ENCODE results near the gene CCDC192. TPM values are rescaled to one million over a fixed set of nuclear protein-coding genes. Genes with fewer than 3 reads are reported as not detected.

CCDC192 gene
- total RNA-seq, 2 donors from 2014 or later = not detected

DNA sequence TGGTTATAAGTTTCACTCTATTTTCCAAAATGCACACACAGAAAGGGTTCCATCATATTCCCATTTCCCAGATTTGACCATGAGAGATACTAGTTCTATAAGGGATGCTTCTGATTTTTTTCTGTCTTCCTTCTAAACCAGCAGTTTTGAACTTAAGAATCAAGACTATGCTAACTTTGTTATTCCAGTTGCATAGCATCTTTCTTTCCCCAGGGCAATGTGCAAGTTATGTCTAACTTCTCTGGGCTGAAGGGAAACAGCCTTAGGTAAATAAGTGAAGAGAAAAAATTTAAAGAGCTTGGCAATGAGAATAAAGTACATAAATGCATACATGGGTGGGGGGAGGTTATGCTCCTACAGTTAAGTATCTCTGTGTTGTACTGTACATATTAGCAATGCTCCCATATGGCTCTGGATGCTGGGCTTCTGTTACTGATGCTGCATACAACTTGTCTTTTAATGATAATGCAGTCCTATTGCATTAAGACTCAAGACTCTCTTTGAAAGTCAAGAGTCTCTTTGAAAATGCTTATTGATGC lies 254.6 kb downstream of the CCDC192 start:
- peaks cover 0 to 11% of the 10 kb centered on the region in 2 donors for H3K36me3 Mint-ChIP-seq
- no peaks in the 10 kb centered on the region for H3K9me3 Mint-ChIP-seq
- no peak overlapping the region for H3K27ac Mint-ChIP-seq
- ATAC-seq (no peak), DNase-seq (ENCODE audit: low spot score in 2 of 2) (no peak)

DNA sequence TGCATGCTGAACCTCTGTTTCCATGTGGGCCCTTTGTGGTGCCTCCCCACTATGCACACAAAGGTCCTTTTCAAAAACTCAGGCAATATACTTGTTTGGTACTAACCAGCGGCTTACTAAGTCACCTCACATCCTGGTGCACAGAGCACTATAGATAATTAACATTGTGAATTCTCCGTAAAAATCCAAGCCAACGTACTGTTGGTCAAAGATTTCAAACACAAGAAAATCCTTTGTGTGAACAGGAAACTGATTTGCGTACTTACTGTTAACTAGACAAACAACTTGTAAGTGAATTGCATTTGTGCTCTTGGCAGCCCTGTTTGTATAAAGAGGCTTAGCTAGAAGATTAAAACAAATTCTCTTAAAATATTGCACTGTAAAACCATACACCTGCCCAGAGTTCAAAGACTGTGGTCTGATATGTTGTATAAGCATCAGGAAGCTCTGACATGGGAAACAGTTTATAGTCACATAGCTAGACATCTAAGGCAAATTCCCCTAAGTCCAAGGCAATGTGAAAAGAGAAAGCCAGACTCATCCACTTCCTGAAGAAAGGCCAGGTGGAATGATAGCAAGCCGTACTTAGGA lies 255.3 kb downstream of the CCDC192 start:
- peaks cover 0 to 11% of the 10 kb centered on the region in 2 donors for H3K36me3 Mint-ChIP-seq
- no peak for ATAC-seq

DNA sequence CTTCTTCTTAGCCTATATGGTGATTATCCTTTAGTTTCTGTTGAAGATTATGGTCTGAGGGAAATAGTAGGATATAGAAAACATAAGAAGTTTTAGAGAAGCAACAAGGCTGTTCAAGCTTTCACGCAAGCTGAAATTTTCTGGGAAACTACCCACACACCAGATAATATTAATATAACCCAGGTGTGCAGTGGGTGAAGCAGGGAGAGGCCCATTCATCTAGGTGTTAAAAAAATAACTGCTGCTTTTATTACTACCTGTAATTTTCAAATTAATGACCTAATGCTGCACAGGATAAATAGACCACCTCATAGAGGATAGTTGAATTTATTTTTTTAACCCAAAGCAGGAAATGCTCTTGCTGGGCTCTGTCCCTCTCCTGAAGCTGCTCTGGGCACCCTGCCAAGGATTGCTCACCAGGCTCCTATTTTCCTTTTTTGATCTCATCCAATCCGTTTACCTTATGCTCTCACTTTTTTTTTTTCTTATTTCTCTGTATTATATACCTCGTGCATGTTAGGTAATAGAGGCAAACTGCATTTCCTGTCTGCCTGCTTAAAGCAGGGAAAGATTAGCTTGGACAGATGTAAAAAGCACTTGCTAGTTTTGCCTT lies 256.1 kb downstream of the CCDC192 start:
- Mint-ChIP-seq H3K36me3 (peaks cover 0 to 15% of the 10 kb centered on the region in 2 donors), H3K27ac (no peak overlapping the region), H3K9me3 (no peaks in the 10 kb centered on the region)
- DNase-seq (ENCODE audit: low spot score in 2 of 2) (no peak), ATAC-seq (no peak)

More for the DNA sequence above, 255.3 kb downstream of the CCDC192 start:
- H3K9me3 Mint-ChIP-seq = no peaks in the 10 kb centered on the region
- no peak for DNase-seq (ENCODE audit: low spot score in 2 of 2)
- H3K27ac Mint-ChIP-seq = no peak overlapping the region

- DNase-seq (ENCODE audit: low spot score in 2 of 2) (no peak), ATAC-seq (no peak)
- Mint-ChIP-seq H3K27ac (no peak overlapping the region), H3K36me3 (peaks cover 0 to 15% of the 10 kb centered on the region in 2 donors), H3K9me3 (no peaks in the 10 kb centered on the region)
Observed at GRCh38 chr5:127960270-127960691, 257.1 kb downstream of the CCDC192 start.

GRCh38 chr5:127961006-127961762 lies 258.0 kb downstream of the CCDC192 start:
- DNase-seq (ENCODE audit: low spot score in 2 of 2) = no peak
- H3K36me3 Mint-ChIP-seq = peaks cover 6 to 21% of the 10 kb centered on the region in 2 donors

DNA sequence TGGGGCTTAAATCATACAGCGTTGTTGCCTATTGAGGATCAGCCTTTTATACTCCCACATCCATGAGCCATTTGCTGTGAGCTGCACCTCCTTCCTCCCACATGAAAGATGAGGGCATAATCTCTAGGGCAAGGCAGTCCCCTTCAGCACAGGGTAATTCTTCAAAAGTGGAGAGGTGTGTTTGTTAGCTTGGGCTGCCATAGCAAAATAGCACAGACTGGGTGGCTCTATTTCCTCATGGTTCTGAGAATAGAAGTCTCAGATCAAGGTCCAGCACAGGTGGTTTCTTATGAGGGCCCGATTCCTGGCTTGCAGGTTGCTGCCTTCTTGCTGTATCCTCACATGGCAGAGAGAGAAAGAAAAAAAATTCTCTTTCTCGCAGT lies 258.6 kb downstream of the CCDC192 start:
- no peak overlapping the region for H3K27ac Mint-ChIP-seq
- peaks cover 0 to 5% of the 10 kb centered on the region in 2 donors for H3K9me3 Mint-ChIP-seq
- no peak for ATAC-seq
- no peak for DNase-seq (ENCODE audit: low spot score in 2 of 2)
- H3K36me3 Mint-ChIP-seq = peaks cover 7 to 21% of the 10 kb centered on the region in 2 donors

More at GRCh38 chr5:127961006-127961762, 258.0 kb downstream of the CCDC192 start:
- Mint-ChIP-seq H3K27ac (no peak overlapping the region), H3K9me3 (peaks cover 0 to 5% of the 10 kb centered on the region in 2 donors)
- ATAC-seq = no peak

- H3K9me3 Mint-ChIP-seq = peaks cover 0 to 5% of the 10 kb centered on the region in 2 donors
- peaks cover 7 to 16% of the 10 kb centered on the region in 2 donors for H3K36me3 Mint-ChIP-seq
- DNase-seq (ENCODE audit: low spot score in 2 of 2) = no peak
- ATAC-seq = no peak
- no peak overlapping the region for H3K27ac Mint-ChIP-seq
Observed at GRCh38 chr5:127962491-127962890, 259.3 kb downstream of the CCDC192 start.

GRCh38 chr5:127963233-127963632 lies 260.0 kb downstream of the CCDC192 start:
- ATAC-seq (no peak), DNase-seq (ENCODE audit: low spot score in 2 of 2) (no peak)
- H3K27ac Mint-ChIP-seq = no peak overlapping the region
- H3K36me3 Mint-ChIP-seq = peaks cover 7 to 16% of the 10 kb centered on the region in 2 donors
- peaks cover 0 to 5% of the 10 kb centered on the region in 2 donors for H3K9me3 Mint-ChIP-seq

DNA sequence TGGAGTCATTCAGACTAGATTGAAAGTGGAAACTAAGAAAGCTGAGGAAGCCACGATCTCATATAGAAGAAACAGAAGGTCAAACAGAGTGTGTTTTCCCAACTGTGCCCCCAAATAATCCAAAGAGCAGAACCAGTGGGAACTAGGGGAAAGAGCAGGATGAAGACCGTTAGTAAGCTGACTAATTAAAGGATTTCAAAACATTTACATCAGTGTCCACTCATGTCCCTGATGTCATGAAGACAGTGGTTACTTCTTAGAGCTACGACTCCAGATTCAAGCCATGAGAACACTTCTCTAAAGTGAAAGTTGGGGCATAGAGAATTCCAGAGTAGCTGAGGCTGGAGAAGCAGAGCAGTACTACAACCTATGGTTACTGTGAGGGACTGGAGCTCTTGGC lies 260.7 kb downstream of the CCDC192 start:
- peaks cover 7 to 16% of the 10 kb centered on the region in 2 donors for H3K36me3 Mint-ChIP-seq
- DNase-seq (ENCODE audit: low spot score in 2 of 2) = no peak
- ATAC-seq = no peak

DNA sequence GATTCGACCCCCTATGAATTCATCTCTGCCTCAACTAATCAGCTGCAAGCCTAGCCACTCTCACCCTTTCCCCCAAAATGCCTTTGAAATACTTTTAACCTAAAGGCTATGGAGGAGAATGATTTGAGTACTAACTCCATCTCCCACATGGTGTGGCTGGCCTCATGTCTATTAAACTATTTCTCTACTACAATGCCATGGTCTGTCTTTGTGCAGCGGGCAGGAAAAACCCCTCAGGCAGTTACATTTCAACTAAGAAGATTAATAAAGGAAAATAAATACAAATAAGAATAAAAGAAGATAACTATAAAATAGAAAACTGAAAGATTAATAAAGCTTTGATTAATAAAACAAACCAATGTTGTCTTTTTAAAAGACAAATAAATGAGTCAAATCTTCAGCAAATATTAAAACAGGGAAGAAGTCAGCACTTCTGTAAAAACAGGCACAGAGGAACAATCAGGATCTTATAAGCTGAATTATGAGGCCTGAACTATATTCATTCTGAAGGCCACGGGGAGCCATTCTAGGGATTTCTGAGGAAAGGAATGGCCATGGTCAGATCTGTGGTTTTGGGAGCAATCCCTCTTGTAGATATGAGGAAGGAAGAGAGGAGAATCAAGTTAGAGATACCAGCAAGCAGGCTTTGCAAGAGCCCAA lies 264.3 kb downstream of the CCDC192 start:
- DNase-seq (ENCODE audit: low spot score in 2 of 2) = no peak
- no peak for ATAC-seq
- H3K9me3 Mint-ChIP-seq = peaks cover 0 to 5% of the 10 kb centered on the region in 2 donors
- peaks cover 7 to 16% of the 10 kb centered on the region in 2 donors for H3K36me3 Mint-ChIP-seq
- H3K27ac Mint-ChIP-seq = no peak overlapping the region

More for the DNA sequence above, 260.7 kb downstream of the CCDC192 start:
- peaks cover 0 to 5% of the 10 kb centered on the region in 2 donors for H3K9me3 Mint-ChIP-seq
- H3K27ac Mint-ChIP-seq = no peak overlapping the region

- Mint-ChIP-seq H3K27ac (no peak overlapping the region), H3K9me3 (peaks cover 0 to 5% of the 10 kb centered on the region in 2 donors)
Observed at GRCh38 chr5:127967983-127968592, 264.9 kb downstream of the CCDC192 start.

GRCh38 chr5:127969002-127969401 lies 265.8 kb downstream of the CCDC192 start:
- H3K27ac Mint-ChIP-seq = no peak overlapping the region
- H3K36me3 Mint-ChIP-seq = peaks cover 7 to 12% of the 10 kb centered on the region in 2 donors
- no peak for ATAC-seq
- no peak for DNase-seq (ENCODE audit: low spot score in 2 of 2)
- H3K9me3 Mint-ChIP-seq = peaks cover 0 to 5% of the 10 kb centered on the region in 2 donors

More at GRCh38 chr5:127967983-127968592, 264.9 kb downstream of the CCDC192 start:
- peaks cover 7 to 16% of the 10 kb centered on the region in 2 donors for H3K36me3 Mint-ChIP-seq
- no peak for DNase-seq (ENCODE audit: low spot score in 2 of 2)
- no peak for ATAC-seq

DNA sequence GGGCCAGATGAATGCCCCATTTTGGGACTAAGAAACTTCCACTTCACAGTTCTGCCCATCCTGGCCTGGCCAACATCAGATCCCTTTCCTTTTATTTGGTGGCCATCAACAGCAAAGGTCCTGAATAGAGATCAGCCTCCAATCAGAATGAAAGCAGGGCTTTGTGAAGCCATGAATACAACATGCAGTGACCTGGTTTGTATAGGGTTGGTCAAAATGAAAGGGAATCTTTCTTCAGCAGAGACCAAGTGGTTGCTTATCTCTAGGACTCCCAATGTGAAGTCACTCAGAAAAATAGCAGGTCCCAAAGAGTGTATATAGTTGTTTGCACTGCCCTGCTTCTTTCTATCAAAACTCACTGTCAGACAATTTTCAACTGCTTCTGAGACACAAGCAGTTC lies 266.5 kb downstream of the CCDC192 start:
- no peak for DNase-seq (ENCODE audit: low spot score in 2 of 2)
- peaks cover 7 to 12% of the 10 kb centered on the region in 2 donors for H3K36me3 Mint-ChIP-seq
- no peak for ATAC-seq
- H3K27ac Mint-ChIP-seq = no peak overlapping the region
- peaks cover 0 to 5% of the 10 kb centered on the region in 2 donors for H3K9me3 Mint-ChIP-seq

- ATAC-seq (no peak), DNase-seq (ENCODE audit: low spot score in 2 of 2) (no peak)
- H3K36me3 Mint-ChIP-seq = peaks cover 7 to 12% of the 10 kb centered on the region in 2 donors
- no peak overlapping the region for H3K27ac Mint-ChIP-seq
- peaks cover 0 to 5% of the 10 kb centered on the region in 2 donors for H3K9me3 Mint-ChIP-seq
Observed at GRCh38 chr5:127970081-127970480, 266.9 kb downstream of the CCDC192 start.

DNA sequence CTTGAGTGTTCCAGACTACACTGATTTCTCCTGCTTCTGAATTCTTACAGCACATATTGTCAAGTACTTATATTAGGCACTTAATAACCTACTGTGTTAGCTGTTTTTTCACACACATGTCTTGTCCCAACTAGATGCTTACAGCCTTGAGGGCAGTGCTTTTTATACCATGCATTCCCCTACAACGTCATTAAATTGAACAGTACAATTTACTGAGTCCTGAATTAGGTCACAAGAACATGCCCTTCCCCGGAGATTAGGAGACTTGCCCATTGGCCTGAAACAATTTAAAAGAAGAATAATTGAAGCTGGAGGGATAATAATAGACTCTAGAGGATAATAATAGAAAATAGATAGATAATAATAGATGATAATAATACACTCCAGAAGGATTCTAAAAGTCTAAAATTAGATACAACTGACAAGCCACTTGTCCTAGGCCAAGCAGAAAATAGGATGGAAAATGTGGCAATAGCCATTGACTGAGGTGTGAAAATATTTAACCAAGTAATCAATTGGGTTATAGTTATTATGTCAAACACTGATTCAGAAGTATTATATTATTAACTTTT lies 267.7 kb downstream of the CCDC192 start:
- peak overlapping the region in 1 of 2 donors; percentile 31 for H3K27ac Mint-ChIP-seq
- H3K36me3 Mint-ChIP-seq = peaks cover 3 to 8% of the 10 kb centered on the region in 2 donors
- ATAC-seq (no peak), DNase-seq (ENCODE audit: low spot score in 2 of 2) (no peak)
- H3K9me3 Mint-ChIP-seq = peaks cover 0 to 1% of the 10 kb centered on the region in 2 donors

GRCh38 chr5:127975961-127976360 lies 272.8 kb downstream of the CCDC192 start:
- Mint-ChIP-seq H3K9me3 (no peaks in the 10 kb centered on the region), H3K36me3 (no peaks in the 10 kb centered on the region), H3K27ac (no peak overlapping the region)
- DNase-seq (ENCODE audit: low spot score in 2 of 2) = no peak
- ATAC-seq = no peak

Measured in activated naive CD4-positive, alpha-beta T cell treated with anti-CD3 and anti-CD28 coated beads, Interleukin-2, amount 50 U/mL, for 72 hours (primary cell).